HG03565 (cell line): ENCODE measurements around the gene LRTM2.

Experiments used
- ATAC-seq: cut with Tn5 transposase; IDR thresholded peaks from one replicate; pipeline ENCODE4 v1.9.1; 2021; ENCODE audit warnings: mild to moderate bottlenecking, moderate library complexity; ENCODE audit not compliant: unreplicated experiment

The LRTM2 gene

DNA sequence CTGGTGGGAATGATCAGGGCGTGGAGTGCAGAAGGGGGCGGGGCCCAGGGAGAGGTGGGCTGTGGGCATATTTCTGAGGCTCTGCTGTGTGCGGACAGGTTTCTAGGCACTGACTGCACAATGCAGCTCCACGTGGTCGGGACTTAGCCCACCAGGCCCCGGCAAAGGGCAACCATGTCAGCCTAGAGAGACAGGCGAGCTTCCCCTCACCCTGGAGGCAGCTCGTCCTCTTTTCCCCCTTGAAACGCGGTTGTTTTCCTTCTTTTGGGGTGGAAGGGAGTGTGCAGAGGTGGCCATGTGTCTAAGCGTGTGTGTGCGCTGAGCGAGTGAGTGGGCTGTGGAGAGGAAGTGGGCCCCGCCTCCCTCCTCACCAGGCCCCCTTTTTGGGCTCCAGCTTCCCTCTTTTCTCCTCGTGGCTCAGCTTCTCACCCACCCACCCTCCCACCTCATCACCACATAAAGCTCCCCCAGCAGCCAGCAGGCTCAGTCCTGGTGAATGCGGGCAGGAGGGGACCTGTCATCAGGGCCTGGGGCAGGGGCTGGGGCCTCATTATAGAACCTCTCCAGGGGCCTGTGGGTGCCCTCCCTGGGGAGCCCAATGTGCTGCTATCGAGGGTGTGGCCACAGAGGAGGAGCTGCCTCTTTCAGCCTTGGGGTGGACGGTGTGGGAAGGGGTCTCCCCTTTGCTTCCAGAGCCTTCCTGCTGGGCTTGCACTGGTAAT is 22.0 kb downstream of the LRTM2 start:
- ATAC-seq: no peak

DNA sequence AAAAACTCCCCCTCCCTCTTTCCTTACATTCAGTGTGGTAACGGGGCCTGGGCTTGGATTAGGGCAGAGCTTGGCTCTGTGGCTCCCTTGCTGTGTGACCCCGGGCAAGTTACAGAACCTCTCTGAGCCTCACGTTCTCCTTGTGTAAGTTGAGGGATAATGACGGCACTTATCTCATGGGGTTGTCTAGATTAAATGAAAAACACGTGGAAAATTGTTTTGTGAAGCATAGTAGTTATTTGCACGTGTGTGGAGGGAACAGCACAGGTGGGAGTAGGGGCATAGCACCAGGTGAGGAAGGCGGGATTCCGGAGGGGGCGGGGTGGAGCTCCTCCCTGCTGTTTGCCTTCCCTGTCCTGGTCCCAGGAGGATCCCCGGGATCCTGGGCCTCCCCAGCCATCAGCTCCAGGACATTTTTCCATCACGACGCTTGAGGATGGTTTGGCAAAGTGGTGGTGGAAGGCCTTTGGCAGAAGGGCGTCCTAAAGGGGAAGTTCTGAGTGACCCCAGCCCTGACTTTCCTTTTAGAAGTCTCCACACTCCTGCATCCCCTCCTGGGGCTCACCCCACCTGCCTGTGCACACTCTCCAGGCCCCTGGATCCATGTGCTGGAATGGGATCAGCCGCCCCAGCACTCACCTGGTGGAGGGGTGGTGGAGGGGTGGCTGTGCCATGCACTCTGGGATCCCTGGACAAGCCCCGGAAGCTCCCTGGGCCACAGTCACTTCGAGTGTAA is 22.7 kb downstream of the LRTM2 start:
- no peak for ATAC-seq

DNA sequence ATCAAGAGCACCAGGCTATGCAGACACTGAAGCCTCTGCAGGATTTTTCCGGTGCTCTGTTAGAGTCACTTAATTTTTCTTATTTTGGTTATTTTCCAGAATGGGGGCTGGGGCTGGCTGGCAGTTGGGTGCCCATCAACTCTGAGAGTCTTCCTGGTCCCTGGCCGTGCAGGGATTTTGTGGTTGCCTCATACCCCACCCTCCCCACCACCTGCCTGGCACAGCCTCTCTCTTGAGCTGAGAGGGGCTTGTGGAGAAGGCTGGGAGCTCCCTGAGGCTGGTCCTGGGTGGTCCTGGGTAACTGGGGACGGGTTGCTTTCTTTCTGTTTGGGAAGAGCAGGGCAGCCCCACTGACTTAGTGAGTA is 23.3 kb downstream of the LRTM2 start:
- no peak for ATAC-seq

DNA sequence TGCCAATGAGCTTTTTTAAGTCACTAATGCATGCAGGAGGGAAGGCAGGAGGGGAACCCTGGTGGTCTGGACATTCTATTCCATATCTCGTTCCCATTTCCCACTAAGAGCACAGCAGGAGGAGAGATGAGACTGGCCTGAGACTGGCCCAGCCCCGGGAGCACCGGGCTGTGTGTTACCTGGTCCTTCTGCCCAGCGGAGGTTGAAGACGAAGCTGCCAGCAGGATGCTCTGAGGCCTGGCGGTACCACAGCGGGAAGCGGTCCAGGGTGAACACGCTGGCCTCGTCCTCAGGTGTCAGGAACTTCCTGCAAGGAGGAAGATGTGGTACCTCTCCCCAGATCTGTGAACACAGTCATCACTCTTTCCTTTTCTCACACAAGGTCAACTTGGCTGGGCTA is 23.9 kb downstream of the LRTM2 start:
- ATAC-seq: no peak

DNA sequence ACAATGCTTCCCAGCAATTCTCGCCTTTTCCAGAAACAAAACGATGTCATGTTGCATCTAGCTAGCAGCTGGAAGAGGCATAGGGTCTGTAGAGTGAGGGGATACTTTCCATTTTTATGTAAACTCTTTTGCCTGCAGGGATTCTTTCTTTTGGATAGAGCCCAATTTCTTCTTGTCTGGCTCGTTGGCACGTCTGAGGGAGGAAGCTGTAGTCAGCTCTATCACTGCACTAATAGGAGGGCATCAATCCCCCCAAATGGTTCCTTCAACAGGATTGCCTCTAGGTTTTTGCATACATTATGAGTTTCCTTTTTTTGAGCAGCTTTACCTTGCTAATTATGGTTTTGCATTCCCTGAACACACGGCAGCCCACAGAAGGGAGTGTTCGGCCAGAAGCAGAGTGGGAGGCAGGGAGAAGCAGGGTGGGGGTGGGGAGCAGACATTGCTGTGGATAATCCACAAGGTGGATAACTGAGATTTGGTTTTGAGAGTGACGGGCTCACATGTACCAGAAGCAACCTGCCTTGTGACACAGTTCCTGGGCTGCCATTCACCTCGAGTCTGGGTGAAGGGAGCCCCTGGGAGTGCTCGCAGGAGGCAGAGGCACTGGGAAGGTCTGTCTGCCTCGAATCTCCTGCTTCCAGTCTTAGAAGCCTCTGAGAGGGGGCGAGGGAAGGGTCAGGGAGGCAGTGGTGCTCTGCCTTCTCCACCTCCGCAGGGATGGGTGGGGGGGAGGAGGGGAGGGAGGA is 24.5 kb downstream of the LRTM2 start:
- ATAC-seq: no peak

DNA sequence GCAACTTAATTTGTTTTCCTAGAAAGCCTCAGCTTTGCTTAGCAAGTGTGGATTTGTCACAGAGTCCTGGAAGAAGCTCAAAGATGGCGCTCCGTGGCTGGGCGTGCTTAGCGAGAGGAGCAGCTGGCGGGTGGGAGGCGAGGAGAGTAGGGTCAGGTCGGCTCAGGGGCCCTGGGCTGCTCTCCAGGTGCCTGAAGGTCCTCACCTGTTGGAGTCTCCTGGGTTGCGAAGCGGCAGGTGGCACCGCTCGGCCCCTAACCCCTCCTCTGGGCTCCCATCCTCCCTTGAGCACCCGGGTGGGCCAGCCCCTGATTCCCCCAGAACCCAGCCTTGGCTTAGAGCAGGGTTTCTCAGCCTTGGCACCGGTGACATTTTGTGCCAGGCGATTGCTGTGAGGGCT is 25.1 kb downstream of the LRTM2 start:
- ATAC-seq: no peak

DNA sequence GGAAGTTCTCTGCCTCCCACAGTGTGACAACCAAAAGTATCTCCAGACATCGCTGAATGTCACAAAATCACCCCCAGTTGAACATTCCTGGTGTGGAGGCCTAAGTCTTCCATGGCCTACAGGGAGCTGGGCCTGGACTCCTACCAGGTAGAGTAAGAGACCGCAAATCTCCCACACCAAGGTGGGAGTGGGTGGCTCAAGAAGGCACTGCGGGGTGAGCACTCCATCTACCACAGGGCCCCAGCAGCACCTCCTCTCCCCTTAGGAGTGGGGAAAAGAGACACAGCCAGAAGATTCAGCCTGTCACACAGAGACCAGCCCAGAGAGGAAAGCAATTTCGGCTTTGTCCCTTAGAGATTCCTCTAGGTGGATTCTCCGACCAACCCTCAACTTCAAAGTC is 25.5 kb downstream of the LRTM2 start:
- no peak for ATAC-seq

DNA sequence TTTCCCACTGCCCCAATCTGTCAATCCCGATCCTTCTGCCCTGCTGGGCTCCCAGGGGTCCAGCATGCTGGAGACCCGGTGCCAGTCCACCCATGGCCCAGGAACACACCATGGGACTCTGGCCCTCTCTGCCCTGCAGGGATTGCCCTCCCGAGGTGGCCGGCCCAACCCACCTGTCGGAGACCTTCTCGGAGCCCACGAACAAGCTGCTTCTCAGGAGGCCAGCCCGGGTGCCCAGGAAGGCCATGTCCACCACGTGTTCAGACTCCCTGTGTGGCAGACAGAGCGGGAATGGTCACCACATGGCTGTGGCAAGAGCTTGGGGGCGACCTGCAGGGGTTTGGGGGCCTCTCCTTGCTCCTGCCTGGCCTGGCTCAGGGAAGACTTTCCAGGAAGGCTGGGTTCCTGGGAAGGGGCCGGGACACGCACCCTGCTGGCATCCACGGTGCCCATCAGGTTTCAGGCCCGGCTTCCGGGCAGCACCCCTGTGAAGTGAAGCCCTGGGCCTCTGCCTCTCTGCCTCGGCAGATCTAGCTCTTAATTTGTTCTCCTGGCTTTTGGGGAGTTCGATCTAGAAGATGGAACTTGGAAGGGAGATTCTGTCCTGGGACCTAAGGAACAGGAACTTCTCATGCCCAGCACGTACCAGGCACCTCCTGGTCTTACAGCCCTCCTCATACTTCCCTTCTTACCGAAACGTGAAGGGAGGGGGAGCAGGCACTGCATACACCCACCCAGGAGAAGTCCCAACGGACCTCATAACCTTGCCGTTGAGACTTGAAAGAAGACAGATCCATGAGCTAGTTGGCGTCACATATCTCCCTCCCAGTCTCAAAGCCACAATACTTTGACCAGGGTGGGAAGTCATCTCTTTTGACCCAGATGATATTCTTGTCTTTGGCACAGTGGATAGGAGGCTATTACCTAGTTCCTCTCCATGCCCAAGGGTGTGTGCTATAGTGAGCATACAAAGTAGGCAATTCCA is 26.3 kb downstream of the LRTM2 start:
- no peak for ATAC-seq

DNA sequence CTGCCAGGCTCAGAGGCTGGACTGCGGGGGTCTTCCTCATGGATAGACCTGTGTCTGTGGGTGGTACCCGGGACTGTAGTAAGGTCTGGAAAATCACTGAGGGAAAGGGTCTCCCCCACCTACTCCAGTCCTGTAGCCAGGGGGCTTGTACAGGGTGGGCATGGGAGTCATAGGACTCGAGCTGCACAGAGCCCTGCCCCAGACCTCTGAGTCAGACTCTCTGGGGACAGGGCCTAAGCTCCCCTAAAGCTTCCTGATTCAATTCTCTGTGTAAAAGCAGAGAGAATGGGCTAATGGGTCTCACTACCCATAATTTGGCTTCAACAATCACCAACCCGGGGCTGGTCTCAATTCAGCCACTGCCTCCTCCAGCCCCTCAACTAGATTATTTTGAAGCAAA is 27.0 kb downstream of the LRTM2 start:
- no peak for ATAC-seq

DNA sequence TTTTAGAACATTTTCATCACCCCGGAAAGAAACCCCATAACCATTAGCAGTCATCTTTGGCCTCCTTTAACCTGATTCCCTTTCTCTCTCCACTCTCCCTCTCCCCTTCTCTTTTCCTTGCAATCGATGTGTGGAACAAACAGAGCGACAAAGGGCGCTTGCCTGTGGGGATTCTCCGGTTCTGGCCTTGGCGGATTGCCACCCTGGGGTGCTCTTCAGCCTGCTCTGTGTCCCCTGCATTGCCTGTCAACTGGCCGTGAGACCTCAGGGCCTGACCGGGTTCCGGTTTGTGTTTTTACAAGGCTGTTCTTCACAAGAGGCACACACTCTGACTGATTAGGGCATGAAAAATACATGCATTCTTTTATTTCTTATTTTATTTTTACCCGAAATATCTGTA is 27.8 kb downstream of the LRTM2 start:
- no peak for ATAC-seq

DNA sequence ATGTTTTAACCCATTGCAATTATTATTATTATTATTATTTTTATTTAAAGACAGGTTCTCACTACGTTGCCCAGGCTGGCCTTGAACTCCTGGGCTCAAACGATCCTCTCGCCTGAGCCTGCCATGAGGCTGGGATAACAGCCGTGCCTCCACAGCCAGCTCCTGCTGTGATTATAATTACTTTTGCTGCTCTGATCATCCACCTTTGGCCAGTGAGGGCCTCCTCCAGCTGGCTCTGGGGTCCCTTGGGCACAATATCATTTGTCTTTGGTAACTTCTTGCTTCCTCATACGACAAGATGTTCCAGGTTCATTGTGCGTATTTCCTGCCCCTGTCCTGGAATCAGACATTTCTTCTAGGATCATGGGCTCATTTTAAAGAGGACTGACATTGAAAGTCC is 28.4 kb downstream of the LRTM2 start:
- ATAC-seq: no peak

DNA sequence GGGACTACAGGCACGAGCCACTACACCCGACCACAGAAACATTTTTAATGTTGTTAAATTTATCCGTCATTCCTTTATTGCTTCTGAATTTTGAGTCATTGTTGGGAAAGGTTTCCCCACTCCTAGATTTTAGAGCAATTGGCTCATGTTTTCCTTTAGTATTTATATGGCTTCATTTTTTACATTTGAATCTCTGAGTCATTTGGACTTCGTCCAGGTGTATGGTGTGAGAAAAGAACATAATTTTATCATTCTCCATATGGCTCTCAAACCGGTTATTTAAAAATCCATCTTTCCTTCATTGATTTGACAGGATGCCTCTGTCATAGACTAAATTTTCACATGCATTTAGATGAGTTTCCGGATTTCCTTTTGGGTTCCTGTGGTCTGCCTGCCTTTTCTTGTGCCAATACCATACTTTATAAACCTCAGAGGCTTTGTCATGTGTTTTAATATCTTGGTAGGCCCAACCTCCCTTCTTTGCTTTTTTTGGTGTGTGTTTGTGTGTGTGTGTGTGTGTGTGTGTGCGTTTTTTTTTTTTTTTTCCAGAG is 30.9 kb downstream of the LRTM2 start:
- ATAC-seq: no peak

DNA sequence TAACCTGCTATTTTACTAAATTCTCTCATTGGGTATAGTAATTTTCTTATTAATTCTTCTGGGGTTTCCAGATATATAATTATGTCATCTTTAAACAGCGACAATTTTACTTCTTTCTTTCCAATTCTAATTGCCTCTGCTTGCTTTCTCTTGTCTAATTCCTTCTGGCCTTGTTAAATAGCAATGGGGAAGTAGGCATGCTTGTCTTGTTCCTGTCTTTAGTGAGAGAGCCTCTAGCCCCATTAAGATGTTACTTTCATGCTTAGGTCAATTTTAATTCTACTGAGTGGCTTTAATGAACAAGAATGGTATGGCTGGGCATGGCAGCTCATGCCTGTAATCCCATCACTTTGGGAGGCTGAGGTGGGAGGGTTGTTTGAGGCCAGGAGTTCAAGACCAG is 31.7 kb downstream of the LRTM2 start:
- ATAC-seq: no peak

DNA sequence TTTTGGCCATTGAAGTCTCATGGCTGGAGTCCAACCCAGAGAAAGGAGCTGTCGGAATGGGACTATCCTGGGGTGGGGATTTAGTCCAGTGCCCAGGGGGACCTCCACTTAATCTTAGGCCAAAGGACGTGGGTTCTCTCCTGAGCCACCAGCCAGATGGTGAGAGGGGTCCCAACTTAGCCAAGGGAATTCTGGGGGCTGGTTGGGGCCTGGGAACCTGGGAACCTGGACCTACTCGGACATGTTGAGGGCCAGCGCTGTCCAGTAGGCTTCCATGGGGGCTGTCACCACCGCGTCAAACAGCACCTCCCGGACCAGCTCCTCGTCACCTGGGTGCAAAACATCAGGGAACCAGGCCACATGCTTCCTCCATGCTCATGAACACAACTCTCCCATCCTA is 33.4 kb downstream of the LRTM2 start:
- no peak for ATAC-seq

DNA sequence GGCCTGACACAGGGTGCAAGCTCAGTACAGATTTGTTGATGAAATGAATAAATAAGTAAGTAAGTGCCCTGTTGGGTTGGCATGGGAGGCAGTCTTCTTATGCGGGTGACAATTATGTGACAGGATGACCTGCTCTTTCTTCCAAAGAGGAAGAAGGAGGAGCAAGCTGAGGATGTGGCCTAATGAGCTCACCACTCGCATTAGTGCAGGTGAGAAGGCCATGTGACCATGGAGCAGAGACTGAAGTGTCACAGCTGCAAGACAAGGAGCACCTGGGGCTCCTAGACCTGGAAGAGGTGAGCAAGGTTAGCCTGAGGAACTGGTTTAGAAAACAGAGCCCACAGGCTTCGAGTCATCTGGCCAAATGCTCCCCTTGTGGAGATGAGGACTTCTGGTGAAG is 34.9 kb downstream of the LRTM2 start:
- ATAC-seq: no peak

DNA sequence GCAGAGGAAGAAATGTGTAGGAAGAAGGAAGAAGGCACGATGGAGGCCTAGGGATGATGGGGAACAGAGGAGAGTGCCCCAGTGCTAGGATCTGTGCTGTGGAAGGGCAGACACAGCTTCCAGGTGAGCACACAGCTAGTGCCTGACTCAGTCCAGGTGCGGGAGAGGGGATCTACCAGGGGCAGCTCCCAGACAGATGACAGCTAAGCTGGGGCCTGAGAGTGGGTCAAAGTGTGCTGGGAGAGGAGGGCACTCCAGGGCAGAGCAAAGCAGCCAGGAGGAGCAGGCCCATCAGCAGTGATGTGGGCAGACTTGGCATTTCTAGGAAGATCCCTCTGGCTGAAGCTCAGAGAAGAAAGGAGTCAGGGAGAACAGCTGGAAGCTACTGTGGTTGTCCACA is 36.7 kb downstream of the LRTM2 start:
- ATAC-seq: no peak

DNA sequence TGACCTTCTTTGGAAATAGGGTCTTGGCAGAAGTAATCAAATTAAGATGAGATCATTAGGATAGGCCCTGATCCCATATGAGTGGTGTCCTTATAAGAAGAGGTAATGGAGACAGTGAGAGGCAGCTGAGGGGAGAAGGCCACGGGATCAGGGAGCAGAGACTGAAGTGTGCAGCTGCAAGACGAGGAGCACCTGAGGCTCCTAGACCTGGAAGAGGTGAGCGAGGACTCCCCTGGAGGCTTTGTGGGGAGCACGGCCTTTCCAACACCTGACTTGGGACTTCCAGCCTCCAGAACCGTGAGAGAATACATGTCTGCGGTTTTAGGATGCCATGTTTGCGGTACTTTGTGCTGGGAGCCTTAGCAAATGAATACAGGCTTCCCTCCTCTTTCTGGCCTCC is 37.5 kb downstream of the LRTM2 start:
- ATAC-seq: no peak

DNA sequence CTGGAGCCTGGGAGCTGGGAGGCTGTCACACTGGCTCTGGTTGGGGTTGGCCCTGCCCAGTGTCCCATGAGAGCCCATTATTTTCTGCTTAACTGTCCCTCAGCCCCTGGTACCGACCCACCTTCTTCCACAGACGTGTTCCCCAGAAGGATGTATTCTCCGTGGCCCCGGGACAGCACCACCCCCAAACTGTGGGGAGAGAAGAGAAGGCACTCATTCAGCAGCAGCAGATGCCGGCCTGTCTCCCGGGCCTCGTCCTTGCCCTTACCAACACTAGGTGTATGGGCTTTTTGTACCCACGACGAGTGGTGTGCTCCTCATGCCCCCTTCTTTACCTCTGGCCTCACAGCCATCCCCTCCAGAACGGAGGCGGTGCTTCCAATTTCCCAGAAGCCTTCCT is 38.1 kb downstream of the LRTM2 start:
- no peak for ATAC-seq

DNA sequence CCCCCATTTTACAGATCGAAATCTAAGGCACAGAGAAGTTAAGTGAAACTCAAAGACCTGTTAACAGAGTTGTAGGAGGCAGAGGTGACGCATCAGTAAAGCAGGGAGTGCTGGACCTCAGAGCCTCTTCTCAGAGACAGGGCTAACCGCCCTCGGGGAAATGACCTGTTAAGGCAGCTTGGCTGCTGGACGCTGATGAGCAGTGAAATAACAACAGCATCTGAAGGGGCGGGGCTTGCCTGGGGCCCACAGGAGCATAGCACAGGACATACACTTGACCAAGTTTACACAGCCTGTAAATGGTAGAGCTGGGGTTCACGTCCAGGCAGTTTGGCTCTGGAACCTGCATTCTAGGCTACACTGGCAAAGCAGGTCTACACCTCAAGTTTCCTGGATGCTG is 39.3 kb downstream of the LRTM2 start:
- ATAC-seq: no peak

DNA sequence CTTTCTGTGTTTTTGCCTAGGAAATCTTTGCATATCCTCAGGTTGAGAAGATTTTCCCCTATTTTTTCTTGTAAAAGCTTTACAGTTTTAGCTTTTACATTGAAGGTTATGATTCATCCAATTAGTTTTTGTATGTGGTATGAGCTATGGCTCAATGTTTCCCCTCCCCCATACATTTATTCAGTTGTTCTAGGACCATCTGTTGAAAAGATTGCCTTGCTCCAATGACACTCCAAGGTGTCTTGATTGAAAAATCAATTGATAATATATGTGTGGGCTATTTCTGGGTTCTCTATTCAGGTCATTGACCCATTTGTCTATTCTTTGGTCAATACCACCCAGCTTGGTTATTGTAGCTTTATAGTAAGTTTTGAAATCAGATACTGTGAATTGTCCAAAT is 42.6 kb downstream of the LRTM2 start:
- ATAC-seq: no peak

DNA sequence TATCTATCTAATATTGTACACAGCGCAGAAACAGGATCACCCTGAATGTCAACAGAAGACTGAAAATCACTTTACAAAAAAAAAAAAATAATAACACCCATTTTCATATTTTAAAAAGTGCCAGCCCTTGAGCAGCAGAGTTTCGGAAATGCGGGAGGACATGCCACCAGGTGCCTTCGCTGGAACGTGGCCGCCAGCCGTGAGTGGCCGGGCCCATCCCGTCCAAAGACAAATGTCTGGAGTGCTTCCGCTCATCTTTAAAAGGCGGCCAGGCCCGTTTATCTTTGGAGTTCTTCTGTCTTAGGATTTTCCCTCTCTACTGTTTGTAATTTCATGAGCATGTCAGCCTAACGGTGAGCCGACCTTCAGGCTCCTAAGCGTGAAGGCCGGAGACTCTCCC is 43.5 kb downstream of the LRTM2 start:
- ATAC-seq: no peak
